HCT116 (cell line): ENCODE results near the gene ST3GAL2.

Experiments used
- CTCF ChIP-seq, 3 experiments: fragments of 200-600 bp in 1 of 3; sonication (generic) in 1 of 3; IDR thresholded peaks in 2 of 3; conservative IDR thresholded peaks in 1 of 3; 2 replicates each; pipeline ENCODE4 v1.5.1; 2012 to 2017; ENCODE audit warnings: low read depth in 2 of 3, low read length in 2 of 3, antibody characterized with exemption in 1 of 3, borderline replicate concordance in 1 of 3, control low read depth in 1 of 3, mild to moderate bottlenecking in 1 of 3, mixed read lengths in 1 of 3, mixed run types in 1 of 3, moderate library complexity in 1 of 3; ENCODE audit not compliant: insufficient read depth in 1 of 3
- ELF1 ChIP-seq: IDR thresholded peaks from 2 replicates; pipeline ENCODE4 v1.6.1; 2012; ENCODE audit warnings: low read depth, borderline replicate concordance
- EZH2phosphoT487 ChIP-seq: fragments of 200-600 bp; IDR thresholded peaks from 2 replicates; pipeline ENCODE4 v1.6.1; 2018; ENCODE audit warnings: antibody characterized with exemption, borderline replicate concordance
- MAX ChIP-seq: IDR thresholded peaks from 2 replicates; pipeline ENCODE4 v1.6.1; 2012
- POLR2AphosphoS5 ChIP-seq: IDR thresholded peaks from 2 replicates; pipeline ENCODE4 v1.6.1; 2011; ENCODE audit warnings: mild to moderate bottlenecking, low read depth, low read length, moderate library complexity
- TCF7L2 ChIP-seq: IDR thresholded peaks from 2 replicates; pipeline ENCODE4 v1.7.0; 2011; ENCODE audit warnings: borderline replicate concordance, inconsistent platforms; ENCODE audit not compliant: insufficient read depth, insufficient read length; ENCODE audit errors: extremely low read depth
- YY1 ChIP-seq: IDR thresholded peaks from 2 replicates; pipeline ENCODE4 v1.6.1; 2011; ENCODE audit warnings: low read length, low read depth, moderate library complexity, mild to moderate bottlenecking; ENCODE audit not compliant: insufficient replicate concordance; ENCODE audit errors: extremely low read depth
- ZNF274 ChIP-seq: fragments of 200-500 bp; sonication (Bioruptor generic); IDR thresholded peaks from 2 replicates; pipeline ENCODE4 v1.6.1; 2014; ENCODE audit warnings: mild to moderate bottlenecking, low read depth, low read length, inconsistent platforms

GRCh38 chr16:70442344-70442743 is 3.4 kb upstream of the ST3GAL2 start:
- TF ChIP-seq YY1 (no peak), ELF1 (no peak), ZNF274 (no peak), CTCF (IDR thresholded peaks at IDR 0.05 in 2 of 3, conservative IDR thresholded peaks at IDR 0.05 in 1 of 3; ENCODE audit: borderline replicate concordance in 1 of 3, insufficient read depth in 1 of 3, low read depth in 2 of 3, low read length in 2 of 3) (no peak), MAX (no peak), POLR2AphosphoS5 (no peak), TCF7L2 (no peak), EZH2phosphoT487 (no peak)
